SH-SY5Y (cell line): ENCODE measurements around the gene NSF.

ENCODE experiments used
- GATA2 ChIP-seq: IDR thresholded peaks from 2 replicates; pipeline ENCODE4 v1.6.1; 2011; ENCODE audit warnings: mild to moderate bottlenecking, low read depth, low read length
- GATA3 ChIP-seq: IDR thresholded peaks from 2 replicates; pipeline ENCODE4 v1.6.1; 2011; ENCODE audit warnings: low read depth, mild to moderate bottlenecking, low read length, moderate library complexity

DNA sequence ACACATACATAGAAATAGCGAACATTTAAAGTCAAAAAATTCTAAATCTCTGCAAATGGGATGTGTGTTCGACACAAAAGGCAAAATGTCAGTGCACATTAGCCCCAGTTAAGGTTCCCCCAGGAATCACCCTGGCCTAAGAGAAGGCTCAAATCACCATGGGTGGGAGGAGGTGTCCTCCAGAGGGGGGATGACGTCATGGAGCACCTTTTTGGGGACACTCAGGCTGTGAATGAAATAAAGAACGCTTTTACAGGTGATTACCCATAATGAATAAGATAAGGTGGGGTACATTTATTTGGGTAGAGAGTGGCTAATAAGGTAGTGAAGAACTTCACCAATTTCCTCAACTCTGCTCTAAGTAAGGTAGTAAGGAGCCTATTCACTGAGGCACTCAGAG lies 201.6 kb downstream of the NSF start:
- TF ChIP-seq GATA3 = no peak
- no peak for TF ChIP-seq GATA2
